ENCODE data around the gene BMP6. TPM values are rescaled to one million over a fixed set of nuclear protein-coding genes. Genes with fewer than 3 reads are reported as not detected.

Gene BMP6
- total and polyA plus RNA-seq, 2 donors (not counting 3 experiments of a cell fraction or from before 2014, with no cell fraction given), result 221 to 276 TPM

GRCh38 chr6:7819431-7820015, 93.6 kb downstream of the BMP6 start:
- no peaks in the 10 kb centered on the region for H3K9me1 ChIP-seq (replicated peaks; ENCODE audit: control insufficient read depth, extremely low read depth, insufficient read depth, low read length)
- peaks cover 26% of the 10 kb centered on the region for H4K20me1 ChIP-seq (replicated peaks; ENCODE audit: control insufficient read depth, extremely low read depth, insufficient read depth, low read length)
- H3K79me2 ChIP-seq (ENCODE audit: control insufficient read depth, insufficient read depth, low read length), result peaks cover 97% of the 10 kb centered on the region
- no peak overlapping the region for H2AFZ ChIP-seq (ENCODE audit: low read depth, low read length)
- H3K36me3 ChIP-seq (ENCODE audit: control insufficient read depth in 2 of 2, extremely low read depth in 1 of 2, insufficient read depth in 2 of 2, low read length in 2 of 2), result peaks cover 17 to 21% of the 10 kb centered on the region in 2 experiments
- TF ChIP-seq POLR2A (IDR thresholded peaks at IDR 0.05; ENCODE audit: low read depth, low read length) (no peak), JUN (IDR thresholded peaks at IDR 0.05; ENCODE audit: borderline replicate concordance, insufficient read depth, insufficient read length, low read depth) (no peak), EZH2 (IDR thresholded peaks at IDR 0.05; ENCODE audit: borderline replicate concordance, low read depth, low read length, severe bottlenecking) (no peak), GATA2 (IDR thresholded peaks at IDR 0.05; ENCODE audit: insufficient read depth, insufficient read length, low read depth, low read length) (no peak), FOS (IDR thresholded peaks at IDR 0.05; ENCODE audit: borderline replicate concordance, insufficient read depth, low read length) (no peak), POLR2AphosphoS5 (IDR thresholded peaks at IDR 0.05; ENCODE audit: insufficient read depth, low read depth, low read length) (no peak)
- no peaks in the 10 kb centered on the region for H3K27me3 ChIP-seq (ENCODE audit: control insufficient read depth in 2 of 2, insufficient read depth in 2 of 2, low read length in 2 of 2)
- no peak for FAIRE-seq
- intact Hi-C loops (cut with micrococcal nuclease), result no loop called here
- H3K27ac ChIP-seq (ENCODE audit: insufficient read depth, low read depth, low read length), result peak overlapping the region; percentile 37
- no TSS peak for BruUV-seq (replicated peaks)
- H3K4me3 ChIP-seq (replicated peaks in 1 of 3; ENCODE audit: insufficient read depth in 1 of 3, low read depth in 1 of 3, low read length in 3 of 3), result no peak overlapping the region
- peak overlapping the region; percentile 3 for H3K4me2 ChIP-seq (ENCODE audit: insufficient read depth, low read length)
- ChIA-PET CTCF (interaction anchor here (0.6 kb wide), 1 partner anchor 7 kb away, joined by 4 read pairs; no protein-coding TSS in a partner anchor), POLR2A (no interaction called here)
- no peak overlapping the region for H3K9ac ChIP-seq (replicated peaks; ENCODE audit: extremely low read depth, insufficient read depth, low read length)
- peaks cover 48% of the 10 kb centered on the region for H3K4me1 ChIP-seq (ENCODE audit: control insufficient read depth, extremely low read depth, insufficient read depth, low read length)
- peak; percentile 42 for DNase-seq (ENCODE audit: low read depth, low spot score)
- no peaks in the 10 kb centered on the region for H3K9me3 ChIP-seq (replicated peaks; ENCODE audit: control insufficient read depth, insufficient read depth, low read length)
- dilution Hi-C loops (cut with MboI; ENCODE audit: extremely low pct_ligation_motif_present, low sequenced_read_pairs), result no loop called here

- H3K9me1 ChIP-seq (replicated peaks; ENCODE audit: control insufficient read depth, extremely low read depth, insufficient read depth, low read length), result no peaks in the 10 kb centered on the region
- H3K9ac ChIP-seq (replicated peaks; ENCODE audit: extremely low read depth, insufficient read depth, low read length), result no peak overlapping the region
- peaks cover 20 to 21% of the 10 kb centered on the region in 2 experiments for H3K36me3 ChIP-seq (ENCODE audit: control insufficient read depth in 2 of 2, extremely low read depth in 1 of 2, insufficient read depth in 2 of 2, low read length in 2 of 2)
- DNase-seq (ENCODE audit: low read depth, low spot score) (no peak), FAIRE-seq (no peak)
- H2AFZ ChIP-seq (ENCODE audit: low read depth, low read length), result no peak overlapping the region
- TF ChIP-seq EZH2 (IDR thresholded peaks at IDR 0.05; ENCODE audit: borderline replicate concordance, low read depth, low read length, severe bottlenecking) (no peak), FOS (IDR thresholded peaks at IDR 0.05; ENCODE audit: borderline replicate concordance, insufficient read depth, low read length) (no peak), MAX (IDR thresholded peaks at IDR 0.05; ENCODE audit: insufficient read depth, insufficient read length) (no peak), POLR2AphosphoS5 (IDR thresholded peaks at IDR 0.05; ENCODE audit: insufficient read depth, low read depth, low read length) (no peak), GATA2 (IDR thresholded peaks at IDR 0.05; ENCODE audit: insufficient read depth, insufficient read length, low read depth, low read length) (no peak), POLR2A (IDR thresholded peaks at IDR 0.05; ENCODE audit: low read depth, low read length) (no peak), CTCF (IDR thresholded peaks at IDR 0.05; ENCODE audit: extremely low read depth in 1 of 2, insufficient read depth in 1 of 2, low read depth in 1 of 2, low read length in 2 of 2) (no peak), MYC (IDR thresholded peaks at IDR 0.05; ENCODE audit: low read depth, low read length) (no peak), JUN (IDR thresholded peaks at IDR 0.05; ENCODE audit: borderline replicate concordance, insufficient read depth, insufficient read length, low read depth) (no peak)
- no peaks in the 10 kb centered on the region for H3K9me3 ChIP-seq (replicated peaks; ENCODE audit: control insufficient read depth, insufficient read depth, low read length)
- POLR2A ChIA-PET, result no interaction called here
- no peak overlapping the region for H3K4me3 ChIP-seq (replicated peaks in 1 of 3; ENCODE audit: insufficient read depth in 1 of 3, low read depth in 1 of 3, low read length in 3 of 3)
- H3K4me1 ChIP-seq (ENCODE audit: control insufficient read depth, extremely low read depth, insufficient read depth, low read length), result peaks cover 48% of the 10 kb centered on the region
- CTCF ChIA-PET, result no interaction called here
- H3K27ac ChIP-seq (ENCODE audit: insufficient read depth, low read depth, low read length), result peak overlapping the region; percentile 20
- no peak overlapping the region for H3K4me2 ChIP-seq (ENCODE audit: insufficient read depth, low read length)
- no TSS peak for BruUV-seq (replicated peaks)
- H3K27me3 ChIP-seq (ENCODE audit: control insufficient read depth in 2 of 2, insufficient read depth in 2 of 2, low read length in 2 of 2), result no peaks in the 10 kb centered on the region
- H4K20me1 ChIP-seq (replicated peaks; ENCODE audit: control insufficient read depth, extremely low read depth, insufficient read depth, low read length), result peaks cover 26% of the 10 kb centered on the region
- H3K79me2 ChIP-seq (ENCODE audit: control insufficient read depth, insufficient read depth, low read length), result peaks cover 97% of the 10 kb centered on the region
- intact Hi-C loops (cut with micrococcal nuclease), result no loop called here
- dilution Hi-C loops (cut with MboI; ENCODE audit: extremely low pct_ligation_motif_present, low sequenced_read_pairs), result no loop called here
Measured at GRCh38 chr6:7820288-7820835, 94.5 kb downstream of the BMP6 start.

Measured in endothelial cell of umbilical vein (primary cell).